ENCODE measurements around the gene SLIT1.
"Not testable (repeated sequence)": the region's sequence is repeated elsewhere in the genome, so short reads cannot be mapped to it uniquely, and the experiment has no call there.

Gene SLIT1

GRCh38 chr10:97107551-97107950 is 78.2 kb downstream of the SLIT1 start:
- DNase-seq (ENCODE audit: low read depth), result no peak

- no peak for DNase-seq (ENCODE audit: low read depth)
Observed at GRCh38 chr10:97106207-97106606, 79.6 kb downstream of the SLIT1 start.

GRCh38 chr10:97105303-97105702 is 80.5 kb downstream of the SLIT1 start:
- DNase-seq (ENCODE audit: low read depth), result no peak

- no peak for DNase-seq (ENCODE audit: low read depth)
Observed at GRCh38 chr10:97103316-97104080, 82.3 kb downstream of the SLIT1 start.

GRCh38 chr10:97102441-97102840 is 83.3 kb downstream of the SLIT1 start:
- DNase-seq (ENCODE audit: low read depth), result no peak

- DNase-seq (ENCODE audit: low read depth), result no peak
Observed at GRCh38 chr10:97101166-97101940, 84.4 kb downstream of the SLIT1 start.

- no peak for DNase-seq (ENCODE audit: low read depth)
Observed at GRCh38 chr10:97100657-97101056, 85.1 kb downstream of the SLIT1 start.

GRCh38 chr10:97099868-97100267 is 85.9 kb downstream of the SLIT1 start:
- no peak for DNase-seq (ENCODE audit: low read depth)

GRCh38 chr10:97099089-97099488 is 86.7 kb downstream of the SLIT1 start:
- DNase-seq (ENCODE audit: low read depth), result no peak

GRCh38 chr10:97097084-97097433 is 88.7 kb downstream of the SLIT1 start:
- no peak for DNase-seq (ENCODE audit: low read depth)

GRCh38 chr10:97096261-97097083 is 89.3 kb downstream of the SLIT1 start:
- DNase-seq (ENCODE audit: low read depth), result no peak

GRCh38 chr10:97095701-97096260 is 90.0 kb downstream of the SLIT1 start:
- DNase-seq (ENCODE audit: low read depth), result no peak

GRCh38 chr10:97090644-97091043 is 95.1 kb downstream of the SLIT1 start:
- no peak for DNase-seq (ENCODE audit: low read depth)

- no peak for DNase-seq (ENCODE audit: low read depth)
Observed at GRCh38 chr10:97090035-97090434, 95.7 kb downstream of the SLIT1 start.

GRCh38 chr10:97089209-97089870 is 96.4 kb downstream of the SLIT1 start:
- no peak for DNase-seq (ENCODE audit: low read depth)

- no peak for DNase-seq (ENCODE audit: low read depth)
Observed at GRCh38 chr10:97087296-97087695, 98.5 kb downstream of the SLIT1 start.

GRCh38 chr10:97086530-97086929 is 99.2 kb downstream of the SLIT1 start:
- DNase-seq (ENCODE audit: low read depth), result no peak

GRCh38 chr10:97083228-97083829 is 102.4 kb downstream of the SLIT1 start:
- DNase-seq (ENCODE audit: low read depth), result no peak

GRCh38 chr10:97082575-97082974 is 103.2 kb downstream of the SLIT1 start:
- not testable (repeated sequence) for DNase-seq (ENCODE audit: low read depth)

- peak; percentile 58 for DNase-seq (ENCODE audit: low read depth)
Observed at GRCh38 chr10:97081621-97082235, 104.0 kb downstream of the SLIT1 start.
